ENCODE measurements around the gene KRTAP4-5.
"Not testable (repeated sequence)": the region's sequence is repeated elsewhere in the genome, so short reads cannot be mapped to it uniquely, and the experiment has no call there.

Gene KRTAP4-5

GRCh38 chr17:41149652-41149985, at the start of gene KRTAP4-5:
KRTAP4-5 (minus strand) TSS chr17:41149825; CDS start chr17:41149767, 58 bp downstream.
- no peak for DNase-seq (ENCODE audit: low read depth)

DNA sequence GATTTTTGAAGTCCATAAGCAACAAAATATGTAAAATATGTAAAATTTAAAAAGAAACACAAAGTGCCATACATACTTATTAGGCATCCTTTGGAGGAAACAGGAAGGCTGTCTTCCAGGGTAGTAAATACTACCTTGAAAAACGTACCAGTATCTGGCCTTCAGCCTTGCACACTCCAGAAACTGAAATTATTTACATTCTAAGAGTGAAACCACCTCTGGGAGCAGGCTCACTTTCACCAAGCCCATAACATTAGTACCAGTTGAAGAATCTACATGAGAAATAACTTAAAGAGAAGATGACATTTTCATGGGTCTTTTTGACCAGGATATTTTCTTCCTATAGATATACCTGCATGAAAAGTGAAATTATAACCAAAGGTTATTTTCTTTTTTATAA, 46.4 kb upstream of the KRTAP4-5 start:
- DNase-seq (ENCODE audit: low read depth), result no peak

DNA sequence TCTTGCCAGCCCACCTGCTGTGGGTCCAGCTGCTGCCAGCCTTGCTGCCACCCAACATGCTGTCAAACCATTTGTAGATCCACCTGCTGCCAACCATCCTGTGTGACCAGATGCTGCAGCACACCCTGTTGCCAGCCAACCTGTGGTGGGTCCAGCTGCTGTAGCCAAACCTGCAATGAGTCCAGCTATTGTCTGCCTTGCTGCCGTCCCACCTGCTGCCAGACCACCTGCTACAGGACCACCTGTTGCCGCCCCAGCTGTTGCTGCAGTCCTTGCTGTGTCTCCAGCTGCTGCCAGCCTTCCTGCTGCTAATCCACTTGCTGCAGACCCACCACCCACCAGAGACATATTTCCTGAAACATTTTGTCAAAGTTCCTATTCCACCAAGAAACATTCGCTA, 40.7 kb upstream of the KRTAP4-5 start:
- no peak for DNase-seq (ENCODE audit: low read depth)

DNA sequence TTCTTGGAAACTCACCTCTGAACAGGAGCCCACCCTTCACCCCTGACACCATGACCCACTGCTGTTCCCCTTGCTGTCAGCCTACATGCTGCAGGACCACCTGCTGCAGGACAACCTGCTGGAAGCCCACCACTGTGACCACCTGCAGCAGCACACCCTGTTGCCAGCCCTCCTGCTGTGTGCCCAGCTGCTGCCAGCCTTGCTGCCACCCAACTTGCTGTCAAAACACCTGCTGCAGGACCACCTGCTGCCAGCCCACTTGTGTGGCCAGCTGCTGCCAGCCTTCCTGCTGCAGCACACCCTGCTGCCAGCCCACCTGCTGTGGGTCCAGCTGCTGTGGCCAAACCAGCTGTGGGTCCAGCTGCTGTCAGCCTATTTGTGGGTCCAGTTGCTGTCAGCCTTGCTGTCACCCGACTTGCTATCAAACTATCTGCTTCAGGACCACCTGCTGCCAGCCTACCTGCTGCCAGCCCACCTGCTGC, 40.3 kb upstream of the KRTAP4-5 start, which contains the start of gene KRTAP9-1:
Gene KRTAP9-1, plus strand, starts transcription at position 51 of the 482 bp plus-strand sequence. Its CDS starts 0 bp downstream, at position 51.
- not testable (repeated sequence) for DNase-seq (ENCODE audit: low read depth)

GRCh38 chr17:41186872-41187271, 37.2 kb upstream of the KRTAP4-5 start:
- no peak for DNase-seq (ENCODE audit: low read depth)

GRCh38 chr17:41185001-41185400, 35.4 kb upstream of the KRTAP4-5 start:
- DNase-seq (ENCODE audit: low read depth), result no peak

DNA sequence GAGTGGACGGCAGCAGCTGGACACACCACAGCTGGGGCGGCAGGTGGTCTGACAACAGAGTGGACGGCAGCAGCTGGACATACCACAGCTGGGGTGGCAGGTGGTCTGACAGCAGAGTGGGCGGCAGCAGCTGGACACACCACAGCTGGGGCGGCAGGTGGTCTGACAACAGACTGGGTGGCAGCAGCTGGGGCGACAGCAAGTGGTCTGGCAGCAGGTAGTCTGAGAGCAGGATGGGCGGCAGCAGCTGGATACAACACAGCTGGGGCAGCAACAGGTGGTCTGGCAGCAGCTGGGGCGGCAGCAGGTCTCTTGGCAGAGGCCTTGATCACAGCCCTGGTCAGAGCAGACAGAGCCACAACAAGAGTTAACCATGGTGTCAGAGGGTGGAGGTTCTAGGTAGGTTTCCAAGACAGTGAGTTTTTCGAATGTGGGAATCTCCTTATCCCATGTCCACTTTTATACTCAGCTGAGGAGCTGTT, 34.9 kb upstream of the KRTAP4-5 start, which contains the start of gene KRTAP4-1:
Gene KRTAP4-1, minus strand, starts transcription at position 432 of the 482 bp plus-strand sequence. Its CDS starts 57 bp downstream, at position 375.
- no peak for DNase-seq (ENCODE audit: low read depth)

GRCh38 chr17:41178843-41179616, 29.4 kb upstream of the KRTAP4-5 start:
- DNase-seq (ENCODE audit: low read depth), result no peak

GRCh38 chr17:41178341-41178740, 28.7 kb upstream of the KRTAP4-5 start:
- DNase-seq (ENCODE audit: low read depth), result no peak

- no peak for DNase-seq (ENCODE audit: low read depth)
Observed at GRCh38 chr17:41177727-41178271, 28.2 kb upstream of the KRTAP4-5 start, which contains the start of gene KRTAP4-2. KRTAP4-2 (minus strand) TSS chr17:41178221; CDS start chr17:41178164, 57 bp downstream.

GRCh38 chr17:41176744-41177387, 27.2 kb upstream of the KRTAP4-5 start:
- DNase-seq (ENCODE audit: low read depth), result no peak

- DNase-seq (ENCODE audit: low read depth), result no peak
Observed at GRCh38 chr17:41171886-41172285, 22.3 kb upstream of the KRTAP4-5 start.

DNA sequence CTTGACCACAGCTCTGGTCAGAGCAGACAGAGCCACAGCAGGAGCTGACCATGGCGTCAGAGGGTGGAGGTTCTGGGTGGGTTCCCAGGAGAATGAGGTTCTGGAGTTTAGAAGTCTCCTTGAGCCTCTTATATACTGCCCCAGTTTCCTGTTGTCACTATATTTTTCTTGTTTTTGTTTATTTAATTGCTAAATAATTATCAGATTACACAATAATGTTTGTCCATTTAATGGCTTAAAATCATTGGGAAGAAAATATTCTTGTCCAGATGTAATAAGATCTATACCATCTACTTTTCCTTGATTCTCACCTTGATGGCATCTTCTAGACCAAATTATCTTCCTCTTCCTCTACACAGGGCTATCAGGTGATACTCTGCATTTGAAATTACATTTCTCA, 18.5 kb upstream of the KRTAP4-5 start, which contains the start of gene KRTAP4-3:
Gene KRTAP4-3, minus strand, starts transcription at position 101 of the 400 bp plus-strand sequence. Its CDS starts 49 bp downstream, at position 52.
- DNase-seq (ENCODE audit: low read depth), result no peak

DNA sequence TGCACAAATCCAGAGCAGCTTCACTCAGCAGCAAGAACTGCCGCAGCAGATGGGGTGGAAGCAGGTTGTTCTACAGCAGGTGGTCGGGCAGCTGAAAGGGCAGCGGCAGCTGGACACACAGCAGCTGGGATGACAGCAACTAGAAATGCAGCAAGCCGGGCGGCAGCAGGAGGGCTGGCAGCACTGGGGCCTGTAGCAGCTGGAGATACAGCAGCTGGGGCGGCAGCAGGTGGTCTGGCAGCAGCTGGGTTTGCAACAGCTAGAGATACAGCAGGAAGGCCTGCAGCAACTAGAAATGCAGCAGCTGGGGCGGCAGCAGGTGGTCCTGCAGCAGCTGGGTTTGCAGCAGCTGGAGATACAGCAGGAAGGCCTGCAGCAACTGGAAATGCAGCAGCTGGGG, 17.9 kb upstream of the KRTAP4-5 start:
- no peak for DNase-seq (ENCODE audit: low read depth)

- DNase-seq (ENCODE audit: low read depth), result no peak
Observed at GRCh38 chr17:41163828-41164227, 14.2 kb upstream of the KRTAP4-5 start.

- DNase-seq (ENCODE audit: low read depth), result no peak
Observed at GRCh38 chr17:41160648-41161047, 11.0 kb upstream of the KRTAP4-5 start, which contains the start of gene KRTAP4-4. KRTAP4-4 (minus strand) TSS chr17:41160748; CDS start chr17:41160691, 57 bp downstream.

GRCh38 chr17:41160190-41160589, 10.6 kb upstream of the KRTAP4-5 start:
- not testable (repeated sequence) for DNase-seq (ENCODE audit: low read depth)

GRCh38 chr17:41153856-41154255, 4.2 kb upstream of the KRTAP4-5 start:
- no peak for DNase-seq (ENCODE audit: low read depth)

GRCh38 chr17:41151525-41151924, 1.9 kb upstream of the KRTAP4-5 start:
- no peak for DNase-seq (ENCODE audit: low read depth)

DNA sequence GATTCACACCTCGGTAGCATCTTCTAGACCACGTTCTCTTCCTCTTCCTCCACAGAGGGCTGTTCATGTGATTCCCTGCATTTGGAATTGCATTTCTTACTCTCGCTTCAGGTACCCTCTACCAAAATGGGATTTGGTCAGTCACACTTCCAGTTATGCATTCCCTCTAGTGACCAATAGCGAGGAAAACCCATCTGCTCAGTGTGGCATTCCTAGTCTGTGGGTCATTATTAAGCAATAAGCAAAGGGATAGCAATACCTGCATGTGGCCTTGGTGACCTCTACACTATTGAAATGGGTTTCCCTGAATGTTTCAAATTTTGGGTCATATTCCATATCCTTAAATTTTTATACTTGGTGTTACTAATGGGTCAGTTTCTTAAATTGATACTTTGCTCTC, 401 bp upstream of the KRTAP4-5 start:
- DNase-seq (ENCODE audit: low read depth), result no peak

GRCh38 chr17:41148971-41149651, 514 bp downstream of the KRTAP4-5 start:
- DNase-seq (ENCODE audit: low read depth), result not testable (repeated sequence)

Measured in activated T-cell treated with anti-CD3 and anti-CD28 coated beads for 48 hours (primary cell).